GM11168 (cell line): ENCODE measurements around the gene RPS4Y2.

Experiments
- in situ Hi-C: fragments of 300-500 bp; cut with MboI; formaldehyde crosslinking; loops from one replicate; pipeline ENCODE4 v1.12.0; 2022; ENCODE audit warnings: low sequenced_read_pairs; ENCODE audit not compliant: unreplicated experiment

The RPS4Y2 gene

DNA sequence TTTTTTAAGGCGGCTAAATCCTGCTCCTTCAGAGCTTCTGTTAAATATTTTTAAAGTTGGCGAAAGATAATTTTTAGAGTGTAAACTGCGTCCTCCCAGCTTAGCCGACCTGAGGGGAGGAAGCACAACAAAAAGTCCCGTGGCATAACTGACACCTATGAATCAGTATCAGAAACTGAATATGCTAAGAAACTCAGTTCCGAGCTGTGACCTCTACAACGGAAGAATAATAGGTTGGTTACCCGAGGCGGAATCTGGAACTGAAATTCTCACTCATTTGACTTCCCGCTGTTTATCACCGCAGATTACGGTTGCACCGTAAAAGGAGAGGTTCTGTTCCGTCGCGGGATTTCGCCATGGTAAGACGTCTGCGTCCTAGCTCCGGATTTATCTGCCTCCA, at the start of gene RPS4Y2:
TSS of gene RPS4Y2 (plus strand) at position 301 of the 400 bp plus-strand sequence. CDS start at position 357, 56 bp downstream.
- in situ Hi-C loops, result loop anchor here (10.0 to 25.0 kb wide), 2 partner anchors 149 to 331 kb away; no protein-coding TSS in a partner anchor

DNA sequence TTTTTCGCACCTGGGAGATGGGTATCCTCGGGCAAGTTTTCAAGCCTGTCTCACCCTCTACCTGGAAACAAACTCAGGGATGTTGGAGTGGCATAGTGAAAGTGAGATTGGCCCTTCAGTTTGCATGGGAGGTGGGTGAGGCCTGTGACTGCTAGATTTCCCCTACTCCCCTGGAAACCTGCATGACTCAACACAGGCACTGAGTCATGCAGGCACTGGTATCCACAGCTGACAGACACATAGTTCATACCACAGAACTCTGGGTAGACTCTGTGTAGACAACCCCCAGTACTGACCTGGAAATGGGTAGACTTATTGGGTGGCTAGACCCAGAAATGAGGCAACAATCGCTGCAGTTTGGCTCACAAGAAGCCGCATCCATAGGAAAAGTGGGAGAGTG, 41.5 kb upstream of the RPS4Y2 start:
- in situ Hi-C loops, result no loop called here

GRCh38 chrY:20726184-20726907, 29.6 kb upstream of the RPS4Y2 start:
- in situ Hi-C loops, result no loop called here

- in situ Hi-C loops, result loop anchor here (10.0 kb wide), 2 partner anchors 90 to 170 kb away; no protein-coding TSS in a partner anchor
These were observed 20.7 kb upstream of the RPS4Y2 start for GRCh38 chrY:20735200-20735599.

DNA sequence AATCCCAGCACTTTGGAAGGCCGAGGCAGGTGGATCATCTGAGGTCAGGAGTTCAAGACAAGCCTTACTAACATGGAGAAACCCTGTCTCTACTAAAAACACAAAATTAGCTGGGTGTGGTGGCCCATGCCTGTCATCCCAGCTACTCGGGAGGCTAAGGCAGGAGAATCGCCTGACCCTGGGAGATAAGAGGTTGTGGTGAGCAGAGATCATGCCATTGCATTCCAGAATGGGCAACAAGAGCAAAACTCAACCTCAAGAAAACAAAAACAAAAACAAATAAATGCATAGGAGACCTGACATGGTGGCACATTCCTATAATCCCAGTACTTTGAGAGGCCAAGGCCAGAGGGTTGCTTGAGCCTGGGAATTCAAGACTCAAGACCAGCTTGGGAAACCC, 16.1 kb upstream of the RPS4Y2 start:
- in situ Hi-C loops, result loop anchor here (10.0 kb wide), 2 partner anchors 95 to 175 kb away; no protein-coding TSS in a partner anchor

GRCh38 chrY:20740609-20741008, 15.3 kb upstream of the RPS4Y2 start:
- in situ Hi-C loops, result no loop called here

DNA sequence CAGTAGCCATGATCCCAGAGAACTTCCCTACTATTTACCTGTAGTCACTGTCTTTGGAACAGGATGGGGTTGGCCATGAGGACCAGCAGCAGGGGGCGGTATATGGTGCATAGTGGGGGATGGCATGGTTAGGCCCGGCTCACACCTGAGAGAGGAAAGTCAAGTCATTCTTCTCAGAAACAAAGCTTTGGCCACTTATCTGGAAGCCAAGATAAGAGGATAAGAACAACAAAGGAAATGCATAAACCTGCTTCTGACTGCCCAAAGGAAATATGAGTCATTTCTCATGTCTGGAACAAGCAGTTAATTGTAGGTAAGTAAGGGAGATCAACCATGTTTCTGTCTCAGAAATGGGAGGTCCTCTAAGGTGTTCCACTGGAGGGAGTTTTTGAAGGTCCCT, 10.8 kb upstream of the RPS4Y2 start:
- in situ Hi-C loops, result no loop called here

DNA sequence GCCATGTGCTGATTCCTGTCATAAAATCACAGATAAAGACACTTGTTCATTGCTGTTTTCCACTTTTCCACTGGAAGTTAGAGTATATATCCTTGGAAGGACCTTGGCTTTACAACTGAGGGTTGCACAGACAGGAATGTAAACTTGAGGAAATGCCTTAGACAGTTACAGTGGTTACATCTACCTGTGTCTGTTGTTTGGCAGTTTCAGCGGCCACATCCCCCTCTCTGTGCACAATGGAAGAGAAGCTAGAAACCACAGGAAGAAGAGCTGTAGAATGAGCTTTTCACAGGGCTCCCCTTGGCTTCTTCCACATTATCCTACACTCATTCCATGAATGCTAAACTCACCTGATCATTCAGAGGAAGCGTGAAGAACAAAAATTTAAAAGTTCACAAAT, 9.0 kb upstream of the RPS4Y2 start:
- in situ Hi-C loops, result no loop called here

- in situ Hi-C loops, result loop anchor here (25.0 kb wide), 1 partner anchor 323 kb away; no protein-coding TSS in a partner anchor
These were observed 8.0 kb downstream of the RPS4Y2 start for GRCh38 chrY:20763869-20764268.

- in situ Hi-C loops, result loop anchor here (25.0 kb wide), 1 partner anchor 322 kb away; no protein-coding TSS in a partner anchor
These were observed 9.2 kb downstream of the RPS4Y2 start for GRCh38 chrY:20765117-20765516.

DNA sequence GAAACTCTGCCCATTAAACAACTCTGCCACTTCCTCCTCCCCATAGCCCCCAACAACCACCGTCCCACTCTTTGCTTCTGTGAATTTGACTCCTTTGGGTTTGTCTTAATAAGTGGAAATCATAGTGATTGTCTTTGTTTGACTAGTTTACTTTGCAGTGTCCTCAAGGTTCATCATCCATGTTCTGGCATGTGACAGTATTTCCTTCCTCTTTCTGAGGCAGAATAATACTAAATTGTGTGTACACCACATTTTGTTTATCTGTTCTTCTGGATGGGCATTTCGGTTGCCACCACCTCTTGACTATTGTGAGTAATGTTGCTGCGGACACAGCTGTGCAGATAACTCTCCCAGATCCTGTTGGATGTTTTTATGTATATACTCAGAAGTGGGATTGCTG, 14.8 kb downstream of the RPS4Y2 start:
- in situ Hi-C loops, result loop anchor here (25.0 kb wide), 1 partner anchor 317 kb away; no protein-coding TSS in a partner anchor

DNA sequence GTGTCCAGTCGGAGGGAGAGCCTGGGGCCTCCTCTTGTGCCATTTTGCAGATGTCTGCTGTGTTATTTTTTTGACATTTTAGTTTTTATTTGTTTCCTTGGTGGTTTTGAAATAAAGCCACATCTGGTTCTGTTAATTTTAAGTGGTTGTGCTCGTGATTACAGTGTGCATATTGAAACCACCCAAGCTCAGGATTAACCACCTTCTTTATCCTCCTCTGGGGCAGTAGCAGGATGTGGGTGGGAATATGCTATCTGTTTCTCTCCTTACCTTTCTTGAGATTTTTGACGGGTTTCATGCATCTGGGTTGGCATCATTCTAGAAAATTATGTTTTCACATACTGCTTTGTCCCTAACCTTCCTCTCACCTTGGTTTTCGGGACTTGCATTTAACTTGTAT, 20.2 kb downstream of the RPS4Y2 start:
- in situ Hi-C loops, result no loop called here

DNA sequence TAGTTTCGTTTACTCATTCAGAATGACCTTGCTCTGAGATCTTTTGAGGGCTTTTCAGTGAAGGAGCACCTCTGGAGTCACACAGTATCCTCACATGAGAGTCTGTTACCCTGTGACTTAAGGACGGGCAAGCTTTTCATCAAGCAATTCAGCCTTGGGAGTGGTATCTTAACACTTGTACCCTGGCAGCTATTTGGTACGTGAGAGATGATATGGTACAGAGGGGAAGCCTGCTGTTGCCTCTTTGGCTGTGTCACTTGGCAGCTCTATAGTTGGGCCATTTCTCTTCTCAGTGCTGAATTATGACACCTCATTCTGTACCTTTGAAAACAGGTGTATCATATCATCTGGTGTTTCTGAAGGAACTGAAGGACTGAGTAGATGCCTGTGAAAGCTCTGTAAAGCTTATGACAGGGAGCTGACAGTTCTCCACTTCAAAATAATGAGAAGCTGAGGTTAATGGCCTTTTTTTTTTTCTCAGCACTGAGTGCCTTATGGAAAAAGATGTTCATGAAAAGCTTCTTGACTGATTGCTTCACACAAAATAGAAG, 24.3 kb downstream of the RPS4Y2 start:
- in situ Hi-C loops, result no loop called here

GRCh38 chrY:20780776-20781175, 24.9 kb downstream of the RPS4Y2 start:
- in situ Hi-C loops, result no loop called here

- in situ Hi-C loops, result no loop called here
These were observed 25.5 kb downstream of the RPS4Y2 start for GRCh38 chrY:20781408-20781807.

GRCh38 chrY:20784965-20785364, 29.1 kb downstream of the RPS4Y2 start:
- in situ Hi-C loops, result no loop called here

- in situ Hi-C loops, result no loop called here
These were observed 31.2 kb downstream of the RPS4Y2 start for GRCh38 chrY:20787076-20787475.

DNA sequence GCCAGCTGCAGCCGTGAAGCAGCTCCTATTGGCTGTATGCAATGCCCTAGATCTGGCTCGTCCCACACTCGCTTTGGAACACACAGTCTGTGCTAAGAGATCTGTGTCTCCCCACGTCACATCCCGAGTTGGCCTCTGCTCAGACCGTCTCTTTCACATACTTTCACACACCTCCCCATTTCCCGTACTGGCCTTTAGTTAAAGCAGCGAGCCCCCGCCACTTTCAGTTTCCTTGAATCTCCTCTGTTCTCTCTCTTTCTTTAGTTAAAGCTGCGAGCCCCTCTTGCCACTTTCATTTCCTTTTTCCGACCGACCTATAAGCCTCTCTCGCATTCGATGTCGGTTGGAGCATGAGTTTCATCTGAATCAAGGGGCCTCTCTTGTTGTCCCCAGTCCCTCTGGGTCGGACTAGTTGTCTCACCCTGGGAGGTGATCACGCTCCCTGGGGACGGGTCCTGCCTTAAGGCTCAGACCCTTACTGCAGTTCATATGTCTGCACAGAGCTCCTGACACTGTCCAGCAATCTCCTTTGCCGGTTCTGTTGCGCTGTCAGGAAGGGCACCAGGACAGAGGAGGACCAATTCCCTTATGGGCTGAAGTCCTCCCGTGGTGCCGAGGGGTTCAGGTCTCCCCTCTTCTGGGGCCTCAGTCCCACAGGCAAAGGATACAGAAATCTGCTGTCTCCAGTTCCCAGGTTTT, 42.6 kb downstream of the RPS4Y2 start:
- in situ Hi-C loops, result no loop called here

DNA sequence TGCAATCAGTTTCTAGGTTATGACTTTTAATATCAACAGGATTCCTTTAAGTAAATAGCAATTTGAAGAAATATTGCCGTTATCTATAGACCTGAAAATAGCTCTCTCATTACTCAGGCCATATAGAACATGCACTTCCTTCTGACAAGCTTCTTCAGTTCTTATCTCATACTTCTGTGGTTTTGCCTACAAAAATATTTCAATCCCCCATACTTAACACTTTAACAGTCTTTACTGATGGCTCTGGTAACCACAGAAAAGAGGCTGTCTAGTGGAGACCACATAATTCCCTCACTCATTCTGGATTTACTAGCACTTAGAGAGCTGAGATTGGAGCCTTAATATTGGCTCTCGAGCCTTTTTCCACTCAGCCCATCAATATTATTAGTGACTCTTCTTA, 46.8 kb downstream of the RPS4Y2 start:
- in situ Hi-C loops, result no loop called here

- in situ Hi-C loops, result no loop called here
These were observed 50.3 kb downstream of the RPS4Y2 start for GRCh38 chrY:20806243-20806642.

GRCh38 chrY:20813459-20813858, 57.6 kb downstream of the RPS4Y2 start:
- in situ Hi-C loops, result no loop called here
